ENCODE results near the gene IL1F10.

GRCh38 chr2:113098041-113098440 lies 30.3 kb downstream of the IL1F10 start:
- TF ChIP-seq EZH2 (IDR thresholded peaks at IDR 0.05; ENCODE audit: borderline replicate concordance, low read depth, low read length, severe bottlenecking) (no peak), CTCF (IDR thresholded peaks at IDR 0.05; ENCODE audit: extremely low read depth in 1 of 2, insufficient read depth in 1 of 2, low read depth in 1 of 2, low read length in 2 of 2) (no peak), POLR2A (IDR thresholded peaks at IDR 0.05; ENCODE audit: low read depth, low read length) (no peak), MAX (IDR thresholded peaks at IDR 0.05; ENCODE audit: insufficient read depth, insufficient read length) (no peak), POLR2AphosphoS5 (IDR thresholded peaks at IDR 0.05; ENCODE audit: insufficient read depth, low read depth, low read length) (no peak), GATA2 (IDR thresholded peaks at IDR 0.05; ENCODE audit: insufficient read depth, insufficient read length, low read depth, low read length) (no peak)

Measured in endothelial cell of umbilical vein (primary cell).